Epithelial cell of esophagus (primary cell): ENCODE data around the gene MAZ.
"Not testable (repeated sequence)": the region's sequence is repeated elsewhere in the genome, so short reads cannot be mapped to it uniquely, and the experiment has no call there.

Experiments
- DNase-seq: peaks from one replicate; pipeline ENCODE4 v3.0.0; 2010; ENCODE audit warnings: low read depth
- H3K4me3 ChIP-seq: 2 replicates; pipeline ENCODE4 v1.5.1; 2011; ENCODE audit warnings: mild to moderate bottlenecking, low read length, control low read depth
- TF ChIP-seq, protein P1 (sequence below): IDR thresholded peaks from 2 replicates; pipeline ENCODE4 v1.5.1; 2011; ENCODE audit warnings: low read depth, mild to moderate bottlenecking, low read length, control low read depth, inconsistent platforms; ENCODE audit not compliant: insufficient read depth; ENCODE audit errors: missing control alignments

MAZ gene

GRCh38 chr16:29821643-29822115 is 15.3 kb downstream of the MAZ start:
- TF ChIP-seq, protein P1, sequence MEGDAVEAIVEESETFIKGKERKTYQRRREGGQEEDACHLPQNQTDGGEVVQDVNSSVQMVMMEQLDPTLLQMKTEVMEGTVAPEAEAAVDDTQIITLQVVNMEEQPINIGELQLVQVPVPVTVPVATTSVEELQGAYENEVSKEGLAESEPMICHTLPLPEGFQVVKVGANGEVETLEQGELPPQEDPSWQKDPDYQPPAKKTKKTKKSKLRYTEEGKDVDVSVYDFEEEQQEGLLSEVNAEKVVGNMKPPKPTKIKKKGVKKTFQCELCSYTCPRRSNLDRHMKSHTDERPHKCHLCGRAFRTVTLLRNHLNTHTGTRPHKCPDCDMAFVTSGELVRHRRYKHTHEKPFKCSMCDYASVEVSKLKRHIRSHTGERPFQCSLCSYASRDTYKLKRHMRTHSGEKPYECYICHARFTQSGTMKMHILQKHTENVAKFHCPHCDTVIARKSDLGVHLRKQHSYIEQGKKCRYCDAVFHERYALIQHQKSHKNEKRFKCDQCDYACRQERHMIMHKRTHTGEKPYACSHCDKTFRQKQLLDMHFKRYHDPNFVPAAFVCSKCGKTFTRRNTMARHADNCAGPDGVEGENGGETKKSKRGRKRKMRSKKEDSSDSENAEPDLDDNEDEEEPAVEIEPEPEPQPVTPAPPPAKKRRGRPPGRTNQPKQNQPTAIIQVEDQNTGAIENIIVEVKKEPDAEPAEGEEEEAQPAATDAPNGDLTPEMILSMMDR: no peak
- DNase-seq: peak; percentile 78
- peak overlapping the region; percentile 92 for H3K4me3 ChIP-seq

- TF ChIP-seq, protein P1: no peak
- peak; percentile 36 for DNase-seq
- no peak overlapping the region for H3K4me3 ChIP-seq
Measured at GRCh38 chr16:29824589-29825144, 18.3 kb downstream of the MAZ start.

DNA sequence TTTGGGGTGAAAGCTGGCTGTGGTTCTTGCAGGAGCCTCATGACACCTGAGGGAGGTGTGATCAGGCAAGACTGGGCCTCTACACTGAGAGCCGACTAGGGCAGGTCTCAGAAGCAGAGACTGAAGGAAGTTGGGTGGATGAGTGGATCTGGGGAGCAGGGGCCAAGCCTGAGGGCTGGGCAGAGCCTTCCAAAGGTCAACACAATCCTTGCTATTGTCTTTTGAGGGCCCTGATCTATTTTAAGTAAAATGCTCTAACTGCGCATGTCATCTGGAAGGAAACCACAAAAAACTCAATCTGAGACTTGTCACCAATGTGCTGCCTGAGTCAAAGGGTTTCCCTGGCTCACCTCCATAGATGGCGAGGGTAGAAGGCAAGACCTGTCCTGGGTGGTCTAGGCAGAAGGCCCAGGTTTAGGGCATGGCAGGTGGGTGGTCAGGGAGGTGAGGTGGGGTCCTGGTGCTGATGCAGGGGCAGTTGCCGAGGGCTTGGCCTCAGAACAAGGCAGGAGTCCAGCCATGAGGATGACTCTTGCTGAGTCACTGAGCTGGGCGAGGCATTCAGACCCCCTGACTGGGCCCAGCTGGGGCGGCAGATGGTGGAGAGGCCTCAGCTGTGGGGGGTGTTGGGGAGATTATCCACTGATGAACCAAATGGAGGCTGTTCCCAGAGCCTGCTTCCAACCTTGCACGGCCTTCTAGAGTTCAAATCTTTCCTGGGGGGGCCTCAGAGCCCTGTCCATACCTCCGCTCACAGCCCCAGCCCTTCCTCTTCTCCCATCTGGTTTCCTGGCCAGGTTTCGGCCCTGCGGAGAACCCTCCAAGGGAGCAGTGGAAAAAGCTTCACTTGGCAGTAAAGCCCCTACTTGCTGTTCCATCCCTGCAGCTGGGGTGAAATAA is 19.1 kb downstream of the MAZ start:
- DNase-seq: no peak
- H3K4me3 ChIP-seq: no peak overlapping the region

GRCh38 chr16:29826342-29826695 is 20.0 kb downstream of the MAZ start:
- TF ChIP-seq, protein P1: no peak
- no peak for DNase-seq
- H3K4me3 ChIP-seq: no peak overlapping the region

More for the DNA sequence above, 19.1 kb downstream of the MAZ start:
- TF ChIP-seq, protein P1: no peak

- TF ChIP-seq, protein P1: no peak
- H3K4me3 ChIP-seq: no peak overlapping the region
Measured at GRCh38 chr16:29830774-29831173, 24.4 kb downstream of the MAZ start.

DNA sequence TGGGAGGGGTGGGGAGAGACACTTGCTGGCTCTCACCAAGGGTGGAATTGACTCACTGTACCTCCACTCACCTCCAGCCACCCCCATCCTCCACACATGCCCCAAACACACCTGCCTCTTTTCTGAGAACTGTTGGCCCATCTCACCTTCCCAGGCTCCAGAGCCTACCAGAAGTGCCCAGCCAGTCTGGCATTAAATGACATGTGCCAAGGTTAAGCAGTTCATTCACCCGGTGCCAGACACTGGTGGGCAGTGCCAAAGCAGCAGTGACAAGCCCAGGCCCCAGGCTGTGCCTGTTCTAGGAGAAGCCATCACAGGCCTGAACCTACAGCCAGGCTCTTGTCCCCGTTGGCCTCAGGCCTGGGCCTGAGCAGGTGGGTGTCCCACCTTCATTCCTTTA is 25.2 kb downstream of the MAZ start:
- TF ChIP-seq, protein P1: no peak
- no peak for DNase-seq
- no peak overlapping the region for H3K4me3 ChIP-seq

More at GRCh38 chr16:29830774-29831173, 24.4 kb downstream of the MAZ start:
- no peak for DNase-seq

GRCh38 chr16:29833219-29833618 is 26.9 kb downstream of the MAZ start:
- H3K4me3 ChIP-seq, DNase-seq: not testable (repeated sequence)
